Right atrium auricular region (tissue), 2 donors: ENCODE measurements around the gene PHF20. TPM values are rescaled to one million over a fixed set of nuclear protein-coding genes. Genes with fewer than 3 reads are reported as not detected.
"Not testable (repeated sequence)": the region's sequence is repeated elsewhere in the genome, so short reads cannot be mapped to it uniquely, and the experiment has no call there.

ENCODE experiments used
- DNase-seq: peaks from one replicate; pipeline ENCODE4 v3.0.0-alpha.2; 2019; ENCODE audit warnings: low spot score
- H3K27ac ChIP-seq, 2 donors: fragments of 200-600 bp; sonication (generic); 1 replicate in 1 of 2; 2 replicates in 1 of 2; pipeline ENCODE4 v1.5.1; 2016 to 2019
- H3K27me3 ChIP-seq, 2 donors: fragments of 200-600 bp; sonication (generic); one replicate each; pipeline versions ENCODE4 v1.5.1 to v1.6.0; 2017 to 2019
- H3K36me3 ChIP-seq: fragments of 200-600 bp; sonication (generic); one replicate; pipeline ENCODE4 v1.5.1; 2016
- H3K4me1 ChIP-seq, 2 donors: fragments of 200-600 bp; sonication (generic); one replicate each; pipeline versions ENCODE4 v1.5.1 to v1.6.0; 2017 to 2019
- H3K4me3 ChIP-seq, 2 donors: fragments of 200-600 bp; sonication (generic); 1 replicate in 1 of 2; 2 replicates in 1 of 2; pipeline ENCODE4 v1.5.1; 2017 to 2019; ENCODE audit warnings: mild to moderate bottlenecking in 1 of 2, moderate library complexity in 1 of 2
- H3K9me3 ChIP-seq, 2 donors: fragments of 200-600 bp; sonication (generic); one replicate each; pipeline ENCODE4 v1.5.1; 2019
- total RNA-seq, 2 donors: library from RNA; depleted of rRNA; stranded (reverse); fragments of >200 nt; gene quantifications; one replicate each; pipeline ENCODE4 v1.1.0, GENCODE V29; 2016
- TF ChIP-seq, protein P1 (sequence below), 2 donors: fragments of 200-600 bp; sonication (generic); IDR thresholded peaks; one replicate each; pipeline ENCODE4 v1.5.1; 2019; ENCODE audit warnings: antibody characterized with exemption in 2 of 2

PHF20 gene
- total RNA-seq, 2 donors from 2014 or later = 29.7 to 34.7 TPM

DNA sequence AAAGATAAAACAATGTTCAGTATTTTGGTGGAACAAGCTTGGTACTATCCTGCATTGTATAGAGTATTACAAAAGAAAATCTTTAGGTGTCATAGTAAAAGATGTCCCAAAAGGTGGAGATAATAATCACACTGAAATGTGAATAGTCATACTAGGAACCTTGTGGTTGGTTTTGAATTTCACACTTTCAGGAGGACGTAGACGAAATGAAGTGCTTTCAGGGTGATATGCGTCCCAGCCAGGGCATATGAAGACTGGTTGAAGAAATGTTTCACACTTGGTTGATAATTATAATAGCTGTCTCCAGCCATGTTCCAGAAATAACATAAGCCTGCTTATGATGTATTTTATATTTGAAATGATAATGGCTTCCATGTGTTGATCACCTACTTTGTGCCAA lies 122.1 kb downstream of the PHF20 start:
- Histone ChIP-seq H3K9me3 (no peaks in the 10 kb centered on the region), H3K27me3 (no peaks in the 10 kb centered on the region)

DNA sequence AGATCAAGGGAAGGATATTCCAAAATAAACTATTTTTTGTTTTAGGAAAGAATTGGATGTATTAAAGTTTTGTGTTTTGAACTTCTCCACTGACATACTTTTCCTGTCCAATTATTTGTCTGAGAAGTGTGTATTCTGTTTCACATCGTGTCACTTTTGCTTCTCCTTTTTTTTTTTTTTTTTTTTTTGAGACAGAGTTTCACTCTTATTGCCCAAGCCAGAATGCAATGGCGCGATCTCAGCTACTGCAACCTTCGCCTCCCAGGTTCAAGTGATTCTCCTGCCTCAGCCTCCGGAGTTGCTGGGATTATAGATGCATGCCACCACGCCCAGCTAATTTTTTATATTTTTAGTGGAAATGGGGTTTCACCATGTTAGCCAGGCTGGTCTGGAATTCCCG lies 123.7 kb downstream of the PHF20 start:
- H3K27me3 ChIP-seq, H3K4me1 ChIP-seq, H3K27ac ChIP-seq, H3K4me3 ChIP-seq, DNase-seq, H3K9me3 ChIP-seq: not testable (repeated sequence)
- H3K36me3 ChIP-seq = peaks cover 20% of the 10 kb centered on the region

More for the DNA sequence above, 122.1 kb downstream of the PHF20 start:
- no peak overlapping the region for H3K4me3 ChIP-seq
- H3K36me3 ChIP-seq = peaks cover 5% of the 10 kb centered on the region
- TF ChIP-seq, protein P1, sequence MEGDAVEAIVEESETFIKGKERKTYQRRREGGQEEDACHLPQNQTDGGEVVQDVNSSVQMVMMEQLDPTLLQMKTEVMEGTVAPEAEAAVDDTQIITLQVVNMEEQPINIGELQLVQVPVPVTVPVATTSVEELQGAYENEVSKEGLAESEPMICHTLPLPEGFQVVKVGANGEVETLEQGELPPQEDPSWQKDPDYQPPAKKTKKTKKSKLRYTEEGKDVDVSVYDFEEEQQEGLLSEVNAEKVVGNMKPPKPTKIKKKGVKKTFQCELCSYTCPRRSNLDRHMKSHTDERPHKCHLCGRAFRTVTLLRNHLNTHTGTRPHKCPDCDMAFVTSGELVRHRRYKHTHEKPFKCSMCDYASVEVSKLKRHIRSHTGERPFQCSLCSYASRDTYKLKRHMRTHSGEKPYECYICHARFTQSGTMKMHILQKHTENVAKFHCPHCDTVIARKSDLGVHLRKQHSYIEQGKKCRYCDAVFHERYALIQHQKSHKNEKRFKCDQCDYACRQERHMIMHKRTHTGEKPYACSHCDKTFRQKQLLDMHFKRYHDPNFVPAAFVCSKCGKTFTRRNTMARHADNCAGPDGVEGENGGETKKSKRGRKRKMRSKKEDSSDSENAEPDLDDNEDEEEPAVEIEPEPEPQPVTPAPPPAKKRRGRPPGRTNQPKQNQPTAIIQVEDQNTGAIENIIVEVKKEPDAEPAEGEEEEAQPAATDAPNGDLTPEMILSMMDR (IDR thresholded peaks at IDR 0.05) = no peak
- no peak overlapping the region for H3K27ac ChIP-seq
- peaks cover 0 to 5% of the 10 kb centered on the region in 2 donors for H3K4me1 ChIP-seq
- no peak for DNase-seq

DNA sequence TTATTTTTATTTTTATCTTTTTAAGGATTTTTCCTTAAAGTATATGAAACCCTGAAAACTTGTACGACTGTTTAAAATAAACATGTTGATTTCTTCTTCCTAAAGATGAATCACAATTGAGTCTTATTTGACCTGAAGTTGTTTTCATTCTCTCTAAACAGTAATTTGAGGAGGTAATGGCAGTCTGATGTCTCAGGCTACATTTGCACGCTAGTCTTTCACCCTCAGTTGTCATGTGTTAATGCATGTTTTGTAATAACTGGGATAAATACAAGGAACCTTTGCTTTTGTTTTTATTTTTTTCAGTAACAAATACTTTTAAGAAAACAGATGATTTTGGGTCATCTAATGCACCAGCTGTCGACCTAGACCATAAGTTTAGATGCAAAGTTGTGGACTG lies 127.2 kb downstream of the PHF20 start:
- Histone ChIP-seq H3K9me3 (no peaks in the 10 kb centered on the region), H3K36me3 (peaks cover 22% of the 10 kb centered on the region), H3K27ac (no peak overlapping the region), H3K4me1 (peaks cover 0 to 13% of the 10 kb centered on the region in 2 donors), H3K4me3 (no peak overlapping the region), H3K27me3 (no peaks in the 10 kb centered on the region)
- DNase-seq = no peak
- TF ChIP-seq, protein P1 (IDR thresholded peaks at IDR 0.05) = no peak

DNA sequence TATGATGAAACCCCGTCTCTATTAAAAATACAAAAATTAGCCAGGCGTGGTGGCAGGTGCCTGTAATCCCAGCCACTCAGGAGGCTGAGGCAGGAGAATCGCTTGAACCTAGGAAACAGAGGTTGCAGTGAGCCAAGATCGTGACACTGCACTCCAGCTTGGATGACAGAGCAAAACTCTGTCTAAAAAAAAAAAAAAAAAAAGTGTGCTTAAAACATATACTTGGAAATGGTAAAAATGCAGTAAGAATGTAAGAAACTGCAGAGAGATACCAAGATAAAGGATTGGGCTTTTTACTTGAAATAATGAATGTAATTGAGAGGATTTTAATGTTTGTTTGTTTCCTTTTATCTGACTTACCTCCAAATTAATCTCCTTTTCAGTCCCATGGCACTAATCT lies 129.4 kb downstream of the PHF20 start:
- H3K27me3 ChIP-seq, H3K27ac ChIP-seq, H3K4me3 ChIP-seq, H3K9me3 ChIP-seq, DNase-seq, H3K4me1 ChIP-seq: not testable (repeated sequence)
- H3K36me3 ChIP-seq = peaks cover 22% of the 10 kb centered on the region

DNA sequence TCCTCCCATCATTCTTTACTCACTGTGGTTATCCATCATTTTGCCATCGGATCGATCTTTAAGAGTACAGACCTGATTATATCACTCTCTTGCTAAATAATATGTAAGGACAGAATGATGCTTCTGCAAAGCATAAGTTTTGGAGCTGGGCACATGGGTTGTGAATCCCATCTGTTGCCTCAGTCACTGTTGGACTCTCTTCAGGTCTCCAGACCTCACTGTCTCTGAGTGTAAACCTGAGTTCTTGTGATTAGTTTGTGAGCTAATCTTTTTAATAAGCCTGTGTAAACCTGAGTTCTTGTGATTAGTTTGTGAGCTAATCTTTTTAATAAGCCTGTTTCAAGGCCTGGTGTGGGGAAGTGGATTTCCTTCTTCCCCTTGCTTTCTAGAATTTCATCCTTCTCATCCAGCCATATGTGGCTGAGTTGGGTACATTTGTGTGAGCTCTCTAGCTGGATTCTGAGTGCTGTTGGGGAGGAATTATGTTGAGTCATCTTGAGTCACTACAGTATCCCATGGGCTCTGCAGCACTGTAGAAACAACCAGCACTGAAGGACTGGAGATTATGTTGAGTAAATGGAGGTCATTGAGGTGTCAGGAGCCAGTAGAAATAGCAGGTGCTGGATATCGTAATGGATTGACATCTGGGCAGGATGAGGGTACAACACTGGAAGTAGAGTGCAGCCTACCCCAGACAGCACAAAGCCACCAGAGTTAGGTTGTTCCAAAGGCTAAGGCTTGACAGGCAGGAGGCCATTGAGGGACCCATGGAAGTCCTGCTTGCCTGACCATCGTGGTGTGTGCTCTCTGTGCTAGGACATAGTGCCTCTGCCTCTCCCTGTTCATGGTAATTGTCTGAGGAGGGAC lies 130.1 kb downstream of the PHF20 start:
- Histone ChIP-seq H3K27me3 (no peaks in the 10 kb centered on the region), H3K9me3 (no peaks in the 10 kb centered on the region), H3K4me1 (peaks cover 0 to 16% of the 10 kb centered on the region in 2 donors), H3K4me3 (no peak overlapping the region), H3K27ac (no peak overlapping the region), H3K36me3 (peaks cover 22% of the 10 kb centered on the region)
- no peak for DNase-seq
- TF ChIP-seq, protein P1 (IDR thresholded peaks at IDR 0.05) = no peak

DNA sequence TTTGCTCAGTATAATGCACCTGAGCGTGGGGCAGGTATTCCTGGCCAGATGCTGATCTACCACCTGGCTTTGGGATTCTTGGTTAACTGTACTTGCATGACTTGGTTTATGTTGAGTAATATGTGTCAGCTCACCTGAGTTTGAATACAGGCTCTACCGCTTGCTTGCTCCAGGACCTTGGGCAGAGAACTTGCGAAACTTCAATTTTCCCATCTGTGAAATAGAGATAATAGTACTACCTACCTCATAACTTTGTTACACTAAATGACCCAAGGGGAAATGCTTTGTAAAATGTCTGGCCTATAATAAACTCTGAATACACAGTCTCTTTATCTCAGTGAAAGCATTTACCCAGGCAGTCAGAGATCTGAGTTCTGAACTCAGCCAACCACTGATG lies 130.7 kb downstream of the PHF20 start:
- no peak overlapping the region for H3K4me3 ChIP-seq
- peaks cover 0 to 22% of the 10 kb centered on the region in 2 donors for H3K4me1 ChIP-seq
- H3K9me3 ChIP-seq = no peaks in the 10 kb centered on the region
- no peak overlapping the region for H3K27ac ChIP-seq
- peaks cover 22% of the 10 kb centered on the region for H3K36me3 ChIP-seq
- TF ChIP-seq, protein P1 (IDR thresholded peaks at IDR 0.05) = no peak
- no peak for DNase-seq
- H3K27me3 ChIP-seq = no peaks in the 10 kb centered on the region

DNA sequence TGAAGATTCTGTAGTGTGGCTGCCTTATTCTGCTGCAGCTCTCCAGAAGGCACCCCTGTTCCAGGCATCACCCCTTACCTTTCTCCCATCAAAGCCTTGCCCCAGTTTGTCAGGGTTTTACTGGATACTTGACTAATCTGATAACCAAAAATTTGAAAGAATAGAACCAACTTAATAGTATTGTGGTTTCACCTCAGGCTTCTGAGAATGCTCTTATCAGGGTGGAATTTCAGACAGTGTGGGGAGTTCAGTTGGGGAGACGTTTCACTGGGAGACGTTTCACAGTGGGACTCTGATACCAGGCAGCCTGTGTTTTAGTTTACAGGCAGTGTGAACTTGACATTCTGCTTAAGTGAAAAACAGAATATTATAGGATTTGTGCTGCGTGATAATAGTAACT lies 132.0 kb downstream of the PHF20 start:
- H3K27ac ChIP-seq = no peak overlapping the region
- H3K9me3 ChIP-seq = no peaks in the 10 kb centered on the region
- H3K4me3 ChIP-seq = no peak overlapping the region
- peaks cover 17% of the 10 kb centered on the region for H3K36me3 ChIP-seq
- peaks cover 0 to 34% of the 10 kb centered on the region in 2 donors for H3K4me1 ChIP-seq
- H3K27me3 ChIP-seq = no peaks in the 10 kb centered on the region
- TF ChIP-seq, protein P1 (IDR thresholded peaks at IDR 0.05) = no peak
- DNase-seq = no peak
